T-helper 1 cell treated with Interleukin-12 subunit alpha and Interleukin-12 subunit beta and Interleukin-4 antibody, amounts not matched to agents 30 μg/mL and 1 μg/mL, for 36 hours (primary cell): ENCODE results near the gene TPX2.

Experiments
- H3K27ac Mint-ChIP-seq: one replicate; pipeline ENCODE4 v1.8.0; 2021; ENCODE audit warnings: mild to moderate bottlenecking, mixed read lengths
- H3K27me3 Mint-ChIP-seq: one replicate; pipeline ENCODE4 v1.8.0; 2021; ENCODE audit warnings: low read depth, mixed read lengths
- H3K36me3 Mint-ChIP-seq: one replicate; pipeline ENCODE4 v1.8.0; 2021; ENCODE audit warnings: low read depth, mixed read lengths
- H3K4me1 Mint-ChIP-seq: one replicate; pipeline ENCODE4 v1.8.0; 2021; ENCODE audit warnings: low read depth, mixed read lengths
- H3K4me3 Mint-ChIP-seq: one replicate; pipeline ENCODE4 v1.8.0; 2021; ENCODE audit warnings: mild to moderate bottlenecking, moderate library complexity, mixed read lengths
- H3K9me3 Mint-ChIP-seq: one replicate; pipeline ENCODE4 v1.8.0; 2021; ENCODE audit warnings: mixed read lengths

The TPX2 gene

DNA sequence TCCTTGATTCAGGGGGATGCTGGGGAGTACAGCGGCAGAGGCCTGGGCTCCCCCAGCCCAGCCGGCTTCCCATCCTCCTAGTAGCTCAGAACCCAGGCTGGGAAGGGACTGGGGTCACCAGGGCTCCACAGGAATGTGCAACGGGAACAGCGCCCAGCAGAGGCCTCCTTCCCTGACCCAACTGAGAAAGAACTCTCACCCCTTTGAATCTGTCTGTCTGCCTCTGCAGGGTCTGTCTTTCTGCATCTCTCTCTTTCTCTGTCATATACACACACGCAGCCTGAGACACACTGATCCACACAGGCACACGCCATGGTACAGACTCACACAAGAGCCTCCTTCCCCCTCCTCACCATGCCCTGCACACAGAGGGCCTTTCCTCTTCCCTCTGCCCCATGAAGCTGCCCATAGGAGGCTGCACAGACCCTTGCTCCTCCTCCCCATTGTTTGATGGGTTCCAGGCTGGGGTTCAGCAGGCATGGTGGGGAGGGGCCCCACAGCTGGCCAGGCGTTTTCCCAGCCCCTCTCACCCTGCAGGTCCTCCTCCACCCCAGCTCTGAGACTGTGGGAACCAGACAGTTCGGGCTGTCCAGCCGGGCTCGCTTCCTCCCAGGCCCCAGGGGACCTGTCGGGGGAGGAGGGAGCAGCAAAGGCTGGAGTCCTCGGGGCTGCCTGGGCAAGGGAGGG is 103.5 kb downstream of the TPX2 start:
- Mint-ChIP-seq H3K27me3 (no peaks in the 10 kb centered on the region), H3K9me3 (no peaks in the 10 kb centered on the region), H3K4me1 (no peaks in the 10 kb centered on the region), H3K36me3 (no peaks in the 10 kb centered on the region), H3K27ac (no peak overlapping the region), H3K4me3 (no peak overlapping the region)

- no peak overlapping the region for H3K4me3 Mint-ChIP-seq
- H3K4me1 Mint-ChIP-seq = no peaks in the 10 kb centered on the region
- H3K9me3 Mint-ChIP-seq = no peaks in the 10 kb centered on the region
- H3K27me3 Mint-ChIP-seq = no peaks in the 10 kb centered on the region
- no peak overlapping the region for H3K27ac Mint-ChIP-seq
- H3K36me3 Mint-ChIP-seq = no peaks in the 10 kb centered on the region
These were observed 104.2 kb downstream of the TPX2 start for GRCh38 chr20:31843288-31843687.

GRCh38 chr20:31843881-31844280 is 104.8 kb downstream of the TPX2 start:
- H3K36me3 Mint-ChIP-seq = no peaks in the 10 kb centered on the region
- H3K4me1 Mint-ChIP-seq = no peaks in the 10 kb centered on the region
- no peaks in the 10 kb centered on the region for H3K9me3 Mint-ChIP-seq
- no peaks in the 10 kb centered on the region for H3K27me3 Mint-ChIP-seq
- H3K4me3 Mint-ChIP-seq = no peak overlapping the region
- no peak overlapping the region for H3K27ac Mint-ChIP-seq

GRCh38 chr20:31844737-31845299 is 105.7 kb downstream of the TPX2 start:
- Mint-ChIP-seq H3K4me3 (no peak overlapping the region), H3K9me3 (no peaks in the 10 kb centered on the region), H3K36me3 (no peaks in the 10 kb centered on the region), H3K27ac (no peak overlapping the region), H3K4me1 (no peaks in the 10 kb centered on the region), H3K27me3 (no peaks in the 10 kb centered on the region)

DNA sequence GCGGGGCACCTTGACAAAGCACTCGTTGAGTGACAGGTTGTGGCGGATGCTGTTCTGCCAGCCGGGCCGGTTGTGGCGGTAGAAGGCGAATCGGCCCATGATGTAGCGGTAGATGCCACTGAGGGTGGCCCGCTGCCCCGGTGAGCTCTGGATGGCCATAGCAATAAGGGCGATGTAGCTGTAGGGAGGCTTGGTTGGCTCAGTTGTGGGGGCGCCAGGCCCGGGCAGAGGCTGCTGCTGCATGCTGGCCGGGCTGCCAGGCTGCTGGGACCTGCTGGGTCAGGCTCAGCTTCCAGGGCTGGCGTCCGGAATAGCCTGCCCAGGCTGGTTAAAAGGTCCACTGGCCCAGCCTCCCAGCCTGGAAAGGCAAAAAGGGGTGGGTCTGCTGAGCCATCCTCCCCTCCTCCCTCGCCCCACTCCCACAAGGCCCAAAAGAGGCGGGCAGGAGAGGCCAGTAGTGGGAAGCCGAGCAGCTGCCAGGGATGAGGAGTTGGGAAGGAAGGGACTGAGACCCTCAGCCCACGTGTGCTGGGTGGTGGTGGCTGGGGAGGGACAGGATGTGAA is 106.3 kb downstream of the TPX2 start, which contains the start of gene FOXS1:
FOXS1 (minus strand) TSS at position 305 of the 564 bp plus-strand sequence; CDS start at position 243, 62 bp downstream.
- no peaks in the 10 kb centered on the region for H3K27me3 Mint-ChIP-seq
- no peak within 1 kb of the TSS for H3K27ac Mint-ChIP-seq
- H3K9me3 Mint-ChIP-seq = no peaks in the 10 kb centered on the region
- H3K4me3 Mint-ChIP-seq = no peak within 1 kb of the TSS
- no peaks in the 10 kb centered on the region for H3K36me3 Mint-ChIP-seq
- H3K4me1 Mint-ChIP-seq = no peaks in the 10 kb centered on the region

- Mint-ChIP-seq H3K27ac (no peak overlapping the region), H3K4me1 (no peaks in the 10 kb centered on the region), H3K9me3 (no peaks in the 10 kb centered on the region)
These were observed 107.7 kb downstream of the TPX2 start for GRCh38 chr20:31846793-31847138.

GRCh38 chr20:31848088-31848999 is 109.3 kb downstream of the TPX2 start:
- Mint-ChIP-seq H3K4me1 (no peaks in the 10 kb centered on the region), H3K4me3 (no peak overlapping the region), H3K27me3 (peaks cover 7% of the 10 kb centered on the region), H3K27ac (no peak overlapping the region), H3K36me3 (no peaks in the 10 kb centered on the region), H3K9me3 (no peaks in the 10 kb centered on the region)

More at GRCh38 chr20:31846793-31847138, 107.7 kb downstream of the TPX2 start:
- no peaks in the 10 kb centered on the region for H3K36me3 Mint-ChIP-seq
- H3K4me3 Mint-ChIP-seq = no peak overlapping the region
- H3K27me3 Mint-ChIP-seq = peaks cover 7% of the 10 kb centered on the region

DNA sequence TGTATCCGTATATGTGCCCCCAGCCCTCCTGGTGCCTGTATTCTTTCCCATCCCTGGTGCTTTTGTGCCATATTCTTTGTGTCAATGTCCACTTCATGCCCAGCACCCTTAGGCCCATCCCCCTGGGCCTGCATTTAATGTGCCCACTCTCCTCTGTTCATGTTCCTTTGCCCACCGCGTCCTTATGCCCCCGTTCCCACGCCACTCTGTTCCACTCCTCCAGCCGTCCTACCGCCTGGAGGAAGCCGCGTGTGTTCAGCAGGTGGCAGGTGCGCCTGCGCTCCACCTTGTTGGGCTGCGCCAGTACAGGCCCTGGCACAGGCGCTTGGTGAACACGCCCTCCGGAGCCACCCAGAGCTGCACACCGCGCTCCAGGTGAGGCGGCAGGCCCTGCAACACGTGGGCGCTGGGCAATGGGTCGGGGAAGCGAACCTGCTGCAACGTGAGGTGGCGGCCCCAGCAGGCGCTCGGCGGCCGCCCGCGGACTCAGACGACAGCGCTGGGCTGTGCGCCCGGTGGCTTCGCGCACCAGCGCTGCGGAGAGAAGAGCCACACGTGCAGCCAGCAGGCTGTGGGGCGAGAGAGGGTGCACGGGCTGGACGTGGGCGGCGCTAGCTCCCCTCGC is 110.3 kb downstream of the TPX2 start:
- H3K9me3 Mint-ChIP-seq = no peaks in the 10 kb centered on the region
- H3K27ac Mint-ChIP-seq = no peak overlapping the region
- H3K4me3 Mint-ChIP-seq = no peak overlapping the region
- H3K27me3 Mint-ChIP-seq = peaks cover 7% of the 10 kb centered on the region
- no peaks in the 10 kb centered on the region for H3K36me3 Mint-ChIP-seq
- H3K4me1 Mint-ChIP-seq = no peaks in the 10 kb centered on the region
